ENCODE data around the gene ULBP2. TPM values are rescaled to one million over a fixed set of nuclear protein-coding genes. Genes with fewer than 3 reads are reported as not detected.

The ULBP2 gene, protein sequence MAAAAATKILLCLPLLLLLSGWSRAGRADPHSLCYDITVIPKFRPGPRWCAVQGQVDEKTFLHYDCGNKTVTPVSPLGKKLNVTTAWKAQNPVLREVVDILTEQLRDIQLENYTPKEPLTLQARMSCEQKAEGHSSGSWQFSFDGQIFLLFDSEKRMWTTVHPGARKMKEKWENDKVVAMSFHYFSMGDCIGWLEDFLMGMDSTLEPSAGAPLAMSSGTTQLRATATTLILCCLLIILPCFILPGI
- under 1 TPM in 10 of 12 donors, not detected in 2; 0.20 to 0.86 (median 0.36) TPM for polyA plus RNA-seq (ENCODE audit: insufficient read length in 12 of 12)
- long read RNA-seq, donor 1, partial matches to known transcripts, result 0 of 1 reads
- long read RNA-seq, donor 1, other reads (novel, unspliced or antisense), result 0 of 1 reads
- long read RNA-seq, donor 2, result 0 reads
- long read RNA-seq, donor 3, result 0 reads
- long read RNA-seq, donor 4, result 0 reads
- long read RNA-seq, donor 5, result 0 reads
- long read RNA-seq, donor 6, result 0 reads
- long read RNA-seq, donor 7, result 0 reads
- long read RNA-seq, donor 8, result 0 reads
- long read RNA-seq, donor 9, result 0 reads
- long read RNA-seq, donor 10, partial matches to known transcripts, result 0 of 1 reads
- long read RNA-seq, donor 10, other reads (novel, unspliced or antisense), result 0 of 1 reads
- long read RNA-seq, donor 11, partial matches to known transcripts, result 0 of 1 reads
- long read RNA-seq, donor 11, other reads (novel, unspliced or antisense), result 0 of 1 reads

- DNase-seq, result peak; percentile 86
These were observed at the start of gene ULBP2 for GRCh38 chr6:149941583-149942460. Gene ULBP2, plus strand, starts transcription at chr6:149942014. Its CDS starts 59 bp downstream, at chr6:149942073.

DNA sequence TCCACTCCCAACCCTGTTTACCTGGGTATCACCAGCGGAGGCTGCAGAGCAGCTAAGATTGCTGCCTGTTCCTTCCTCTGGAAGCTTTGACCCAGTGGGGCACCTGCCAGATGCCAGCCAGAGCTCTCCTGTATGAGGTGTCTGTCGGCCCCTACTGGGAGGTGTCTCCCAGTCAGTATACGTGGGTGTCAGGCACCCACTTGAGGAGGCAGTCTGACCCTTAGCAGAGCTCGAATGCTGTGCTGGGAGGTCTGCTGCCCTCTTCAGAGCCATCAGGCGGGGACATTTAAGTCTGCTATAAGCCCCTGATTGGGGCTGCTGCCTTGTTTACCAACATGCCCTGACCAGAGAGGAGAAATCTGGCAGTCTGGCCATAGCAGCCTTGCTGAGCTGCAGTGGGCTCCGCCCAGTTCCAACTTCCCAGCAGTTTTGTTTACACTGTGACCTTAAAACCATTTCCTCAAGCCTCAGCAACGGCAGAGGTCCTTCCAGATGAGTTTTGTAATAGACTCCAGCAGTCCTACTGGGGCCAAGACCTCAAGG lies 46.7 kb upstream of the ULBP2 start:
- peak; percentile 65 for DNase-seq

DNA sequence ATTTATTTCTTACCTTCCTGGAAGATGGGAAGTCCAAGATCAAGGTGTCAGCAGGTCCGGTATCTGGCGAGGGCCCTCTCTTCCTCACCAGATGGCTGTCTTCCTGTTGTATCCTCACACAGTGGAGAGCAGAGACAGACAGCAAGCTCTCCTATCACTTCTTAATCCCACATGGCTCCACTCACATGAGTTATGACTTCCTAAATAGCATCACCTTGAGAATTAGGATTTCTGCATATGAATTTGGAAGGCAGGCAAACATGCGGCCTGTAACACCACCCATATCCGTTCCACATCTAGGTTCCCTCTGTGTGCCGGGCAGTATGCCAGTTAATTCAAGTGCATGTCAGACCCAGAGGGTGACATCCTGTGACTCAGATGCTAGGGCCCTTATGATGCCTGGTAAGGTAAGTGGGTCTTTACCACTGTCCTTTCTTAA lies 46.0 kb upstream of the ULBP2 start:
- no peak for DNase-seq

GRCh38 chr6:149896491-149896890 lies 45.3 kb upstream of the ULBP2 start:
- DNase-seq, result no peak

- peak; percentile 76 for DNase-seq
These were observed 44.7 kb upstream of the ULBP2 start for GRCh38 chr6:149897015-149897697.

DNA sequence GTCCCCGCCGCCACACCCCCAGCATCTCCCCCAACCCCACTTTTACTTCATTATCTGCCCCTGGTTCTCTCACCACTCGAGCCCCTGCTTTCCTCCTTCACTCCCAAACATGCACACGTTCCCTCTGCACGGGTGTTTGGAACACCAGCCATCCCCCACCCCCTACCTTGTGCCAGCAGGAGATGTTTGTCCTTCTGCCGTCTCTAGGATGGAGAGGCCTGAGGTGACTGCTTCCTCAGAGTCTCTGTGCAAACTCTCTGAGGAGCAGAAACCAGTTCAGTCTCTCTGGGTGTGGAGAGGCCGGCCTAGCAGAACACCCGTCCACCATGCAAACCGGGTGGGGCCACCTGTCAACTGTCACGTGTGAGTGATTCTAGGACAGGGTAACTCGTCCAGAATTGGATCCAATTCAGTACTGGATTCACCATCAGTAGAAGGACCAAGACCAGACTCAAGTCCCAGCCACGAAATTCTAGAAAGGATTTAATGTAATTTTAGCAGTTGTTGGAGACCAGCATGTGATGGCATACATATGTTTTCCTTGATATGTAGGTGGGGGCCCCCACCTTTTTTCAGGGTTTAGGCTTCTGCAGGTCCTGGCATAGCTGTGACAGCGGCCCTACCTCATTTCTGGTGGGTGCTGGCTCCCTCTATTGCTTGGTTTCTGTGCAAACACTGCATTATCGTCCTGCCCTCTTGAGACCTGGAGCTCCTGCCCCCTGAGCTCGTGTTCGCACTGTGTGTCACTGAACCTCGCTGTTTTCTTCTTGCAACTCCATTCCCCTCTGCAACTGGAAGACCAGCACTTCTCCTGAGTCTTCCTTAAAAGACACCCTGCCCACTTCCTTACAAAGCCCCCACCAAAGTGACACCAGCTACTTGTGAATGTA lies 43.7 kb upstream of the ULBP2 start, which contains the start of gene RAET1E:
TSS of gene RAET1E (minus strand) at position 259 of the 890 bp plus-strand sequence. CDS start 7,212 bp downstream, outside the sequence.
- no peak for DNase-seq

DNA sequence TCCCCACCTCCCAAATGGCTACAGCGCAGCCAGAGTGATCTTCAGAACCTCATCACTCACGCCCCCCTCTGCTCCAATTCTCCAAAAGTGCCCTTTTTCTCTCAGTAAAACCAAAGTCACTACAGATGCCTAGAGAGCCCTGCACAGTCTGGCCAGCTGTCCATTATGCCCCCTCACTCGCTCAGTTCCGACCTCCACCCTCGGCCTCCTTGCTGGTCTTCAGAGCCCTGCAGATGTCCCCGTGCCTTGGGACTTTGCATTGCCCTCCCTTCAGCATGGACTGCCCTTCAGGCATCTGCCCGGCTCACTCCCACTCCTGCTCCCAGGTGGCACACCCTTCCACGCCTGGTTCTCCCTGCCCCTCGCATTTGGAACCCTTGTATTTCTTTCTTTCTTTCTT lies 42.8 kb upstream of the ULBP2 start:
- DNase-seq, result no peak

DNA sequence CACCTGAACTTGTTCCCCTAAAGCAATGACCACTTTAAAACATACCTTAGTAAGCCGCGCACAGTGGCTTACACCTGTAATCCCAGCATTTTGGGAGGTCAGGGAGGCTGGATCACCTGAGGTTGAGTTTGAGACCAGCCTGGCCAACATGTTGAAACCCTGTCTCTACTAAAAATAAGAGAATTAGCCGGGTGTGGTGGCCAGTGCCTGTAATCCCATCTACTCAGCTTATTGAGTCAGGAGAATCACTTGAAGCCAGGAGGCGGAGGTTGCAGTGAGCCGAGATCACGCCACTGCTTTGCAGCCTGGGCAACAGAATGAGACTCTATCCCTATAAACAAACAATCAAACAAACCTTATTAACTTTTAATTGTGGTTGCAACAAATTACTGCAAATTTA lies 42.3 kb upstream of the ULBP2 start:
- DNase-seq, result no peak

DNA sequence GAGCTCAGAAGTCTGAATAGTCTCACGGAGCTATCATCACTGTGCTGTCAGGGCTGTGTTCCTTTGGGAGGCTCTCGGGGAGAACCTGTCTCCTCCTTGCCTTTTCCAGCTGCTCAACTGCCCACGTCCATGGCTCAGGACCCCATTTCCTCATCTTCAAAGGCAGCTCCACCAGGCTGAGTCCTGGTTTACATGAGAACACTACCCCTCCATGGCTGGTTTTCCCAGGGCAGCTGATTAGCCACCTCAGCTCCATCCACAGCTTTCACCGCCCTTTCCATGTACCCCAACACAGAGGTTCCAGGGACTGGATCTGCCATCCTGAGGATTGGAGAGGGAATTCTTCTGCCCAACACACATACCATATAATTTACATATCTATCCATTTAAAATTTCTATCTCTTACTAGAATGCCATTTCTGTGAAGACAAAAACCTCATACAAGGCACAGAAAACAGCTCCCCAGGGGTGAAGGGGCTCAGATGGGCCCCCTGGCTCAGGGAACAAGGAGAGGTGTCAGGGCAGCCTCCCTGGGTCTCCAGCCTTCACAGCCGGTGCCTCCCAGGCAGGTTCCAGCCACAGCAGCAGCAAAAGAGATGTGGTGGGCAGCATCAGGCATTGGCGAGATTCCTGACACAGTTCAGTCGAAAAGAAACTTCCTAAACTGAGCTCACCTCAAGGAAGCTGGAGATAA lies 41.7 kb upstream of the ULBP2 start:
- DNase-seq, result no peak

- DNase-seq, result no peak
These were observed 41.0 kb upstream of the ULBP2 start for GRCh38 chr6:149900620-149901443.

DNA sequence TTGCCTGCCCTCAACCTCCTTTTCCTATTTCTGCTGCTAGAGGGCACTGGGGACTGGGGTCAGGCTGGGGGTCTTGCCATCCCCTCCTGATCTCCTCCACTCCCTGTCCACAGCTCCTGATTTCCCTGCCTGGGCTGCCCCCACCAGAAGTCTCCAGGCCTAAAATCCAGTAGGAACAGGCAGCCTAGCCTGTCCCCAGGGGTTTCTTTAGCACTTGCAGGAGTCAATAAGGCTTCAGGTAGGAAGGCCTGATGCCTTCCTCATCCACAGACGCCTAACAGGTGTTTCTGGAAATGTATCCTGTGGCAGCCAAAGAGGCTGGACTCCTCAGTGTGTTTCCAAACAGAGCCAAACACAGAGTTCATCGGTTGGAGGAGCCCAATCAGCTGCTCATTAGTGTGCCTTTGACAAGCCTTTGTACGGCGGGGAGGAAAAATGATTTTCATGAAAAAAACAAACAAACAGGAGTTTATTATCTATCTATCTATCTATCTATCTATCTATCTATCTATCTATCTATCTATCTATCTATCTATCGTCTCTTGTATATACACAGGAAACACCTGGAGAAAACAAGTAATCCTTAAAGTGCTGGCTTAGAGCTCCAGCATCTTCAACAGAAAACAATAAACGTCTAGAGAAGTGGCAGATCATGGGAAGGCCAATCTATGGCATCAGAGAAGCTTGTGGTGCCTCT lies 40.2 kb upstream of the ULBP2 start:
- no peak for DNase-seq

DNA sequence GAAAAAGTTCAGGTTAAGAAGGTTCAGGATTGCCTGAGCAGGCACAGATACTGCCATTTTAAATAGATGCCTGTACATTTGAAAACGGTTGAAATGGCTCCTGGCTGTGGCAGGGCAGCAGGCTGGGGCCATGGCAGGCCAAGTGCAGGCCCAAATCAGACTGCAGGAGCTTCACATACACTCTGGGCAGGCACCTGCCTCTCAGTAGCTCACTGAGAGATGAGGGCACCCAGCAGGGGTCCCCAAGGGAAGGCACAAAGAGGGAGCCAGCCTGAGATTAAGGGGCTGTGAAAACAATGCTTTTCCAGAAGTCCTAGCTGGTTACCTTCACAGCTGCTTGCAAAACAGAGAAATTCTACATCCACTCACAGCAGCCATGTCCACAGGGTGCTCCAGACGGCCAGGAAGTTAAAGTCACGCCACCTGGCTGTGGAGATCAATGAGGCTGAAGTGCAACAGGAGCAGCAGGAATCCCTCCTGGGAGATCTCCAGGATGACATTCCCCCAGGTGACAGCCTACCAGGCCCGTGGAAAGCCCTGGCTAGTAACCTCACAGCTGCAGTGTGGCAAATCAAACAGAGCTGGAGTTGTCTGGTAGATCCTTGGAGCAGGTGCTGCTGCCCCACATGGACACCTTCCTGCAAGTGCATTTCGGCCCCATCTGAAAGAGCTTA lies 37.7 kb upstream of the ULBP2 start:
- no peak for DNase-seq

DNA sequence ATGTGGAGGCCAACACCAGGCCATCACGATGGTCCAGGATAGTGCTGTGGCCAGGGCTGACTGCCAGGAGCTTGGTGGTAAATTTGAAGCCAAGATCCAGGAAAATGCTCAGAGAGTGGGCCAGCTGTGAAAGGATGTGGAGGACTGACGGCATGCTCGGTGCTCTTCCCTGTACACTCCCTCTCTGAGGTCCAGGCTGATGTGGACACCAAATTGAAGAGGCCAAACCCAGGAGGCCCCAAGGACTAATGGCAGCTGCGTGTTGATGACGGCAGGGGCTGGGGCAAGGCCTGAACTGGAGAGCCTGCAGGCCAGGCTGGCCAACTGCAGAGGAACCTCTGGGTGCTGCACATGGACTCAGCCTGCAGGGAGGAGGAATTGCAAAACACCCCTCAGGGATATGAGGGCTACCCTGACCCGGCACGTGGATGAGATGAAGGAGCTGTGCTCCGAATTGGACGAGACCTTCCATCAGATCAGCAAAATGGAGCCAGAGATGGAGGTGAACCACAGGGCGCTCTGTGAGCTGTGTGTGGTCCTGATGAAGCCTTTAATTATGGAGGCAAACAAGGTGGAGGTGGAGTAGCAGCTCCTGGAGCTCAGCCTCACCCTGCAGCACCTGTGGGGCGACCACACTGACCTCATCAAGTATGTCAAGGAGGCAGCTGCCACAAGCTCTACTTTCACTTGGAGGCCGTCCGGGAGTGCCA lies 37.0 kb upstream of the ULBP2 start:
- no peak for DNase-seq

GRCh38 chr6:149905371-149905910 lies 36.4 kb upstream of the ULBP2 start:
- DNase-seq, result no peak

GRCh38 chr6:149905911-149906371 lies 35.9 kb upstream of the ULBP2 start:
- DNase-seq, result no peak

- DNase-seq, result no peak
These were observed 35.4 kb upstream of the ULBP2 start for GRCh38 chr6:149906405-149906804.

Measured in muscle of arm (tissue), 14 donors.